ENCODE data around the gene PSMB5. TPM values are rescaled to one million over a fixed set of nuclear protein-coding genes. Genes with fewer than 3 reads are reported as not detected.

PSMB5 gene
- total and polyA plus RNA-seq, 2 of the 13 experiments (the other 11 are each of a cell fraction or from before 2014, with no cell fraction given) = 705 to 871 TPM

DNA sequence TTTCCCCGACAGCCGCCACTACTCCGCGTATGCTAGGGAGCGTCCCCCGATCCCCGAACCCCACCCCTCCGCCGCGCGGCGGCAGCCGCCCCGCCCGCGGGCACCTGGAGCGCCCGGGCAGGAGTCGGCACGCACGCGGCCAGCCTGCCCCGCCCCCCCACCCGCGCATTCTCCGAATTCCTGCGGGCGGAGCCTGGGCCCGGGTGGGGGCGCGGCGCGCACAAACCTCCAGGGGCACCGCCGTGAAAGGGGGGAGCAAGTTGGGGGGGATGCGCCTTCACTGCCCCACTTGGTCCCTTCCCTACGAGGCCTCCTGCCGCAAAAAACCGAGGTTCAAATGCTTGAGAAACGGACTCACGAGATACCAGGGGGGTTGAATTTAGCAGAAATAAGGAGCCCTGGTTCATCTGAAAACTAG is 54.0 kb downstream of the PSMB5 start (continued):
- TF ChIP-seq, protein P1, sequence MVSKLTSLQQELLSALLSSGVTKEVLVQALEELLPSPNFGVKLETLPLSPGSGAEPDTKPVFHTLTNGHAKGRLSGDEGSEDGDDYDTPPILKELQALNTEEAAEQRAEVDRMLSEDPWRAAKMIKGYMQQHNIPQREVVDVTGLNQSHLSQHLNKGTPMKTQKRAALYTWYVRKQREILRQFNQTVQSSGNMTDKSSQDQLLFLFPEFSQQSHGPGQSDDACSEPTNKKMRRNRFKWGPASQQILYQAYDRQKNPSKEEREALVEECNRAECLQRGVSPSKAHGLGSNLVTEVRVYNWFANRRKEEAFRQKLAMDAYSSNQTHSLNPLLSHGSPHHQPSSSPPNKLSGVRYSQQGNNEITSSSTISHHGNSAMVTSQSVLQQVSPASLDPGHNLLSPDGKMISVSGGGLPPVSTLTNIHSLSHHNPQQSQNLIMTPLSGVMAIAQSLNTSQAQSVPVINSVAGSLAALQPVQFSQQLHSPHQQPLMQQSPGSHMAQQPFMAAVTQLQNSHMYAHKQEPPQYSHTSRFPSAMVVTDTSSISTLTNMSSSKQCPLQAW (CRISPR knock-in tag; IDR thresholded peaks at IDR 0.05) = no peak
- TF ChIP-seq ZNF235 (CRISPR knock-in tag; IDR thresholded peaks at IDR 0.05; ENCODE audit: borderline replicate concordance) = no peak
- TF ChIP-seq, protein P2, sequence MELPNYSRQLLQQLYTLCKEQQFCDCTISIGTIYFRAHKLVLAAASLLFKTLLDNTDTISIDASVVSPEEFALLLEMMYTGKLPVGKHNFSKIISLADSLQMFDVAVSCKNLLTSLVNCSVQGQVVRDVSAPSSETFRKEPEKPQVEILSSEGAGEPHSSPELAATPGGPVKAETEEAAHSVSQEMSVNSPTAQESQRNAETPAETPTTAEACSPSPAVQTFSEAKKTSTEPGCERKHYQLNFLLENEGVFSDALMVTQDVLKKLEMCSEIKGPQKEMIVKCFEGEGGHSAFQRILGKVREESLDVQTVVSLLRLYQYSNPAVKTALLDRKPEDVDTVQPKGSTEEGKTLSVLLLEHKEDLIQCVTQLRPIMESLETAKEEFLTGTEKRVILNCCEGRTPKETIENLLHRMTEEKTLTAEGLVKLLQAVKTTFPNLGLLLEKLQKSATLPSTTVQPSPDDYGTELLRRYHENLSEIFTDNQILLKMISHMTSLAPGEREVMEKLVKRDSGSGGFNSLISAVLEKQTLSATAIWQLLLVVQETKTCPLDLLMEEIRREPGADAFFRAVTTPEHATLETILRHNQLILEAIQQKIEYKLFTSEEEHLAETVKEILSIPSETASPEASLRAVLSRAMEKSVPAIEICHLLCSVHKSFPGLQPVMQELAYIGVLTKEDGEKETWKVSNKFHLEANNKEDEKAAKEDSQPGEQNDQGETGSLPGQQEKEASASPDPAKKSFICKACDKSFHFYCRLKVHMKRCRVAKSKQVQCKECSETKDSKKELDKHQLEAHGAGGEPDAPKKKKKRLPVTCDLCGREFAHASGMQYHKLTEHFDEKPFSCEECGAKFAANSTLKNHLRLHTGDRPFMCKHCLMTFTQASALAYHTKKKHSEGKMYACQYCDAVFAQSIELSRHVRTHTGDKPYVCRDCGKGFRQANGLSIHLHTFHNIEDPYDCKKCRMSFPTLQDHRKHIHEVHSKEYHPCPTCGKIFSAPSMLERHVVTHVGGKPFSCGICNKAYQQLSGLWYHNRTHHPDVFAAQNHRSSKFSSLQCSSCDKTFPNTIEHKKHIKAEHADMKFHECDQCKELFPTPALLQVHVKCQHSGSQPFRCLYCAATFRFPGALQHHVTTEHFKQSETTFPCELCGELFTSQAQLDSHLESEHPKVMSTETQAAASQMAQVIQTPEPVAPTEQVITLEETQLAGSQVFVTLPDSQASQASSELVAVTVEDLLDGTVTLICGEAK (IDR thresholded peaks at IDR 0.05) = no peak
- TF ChIP-seq, protein P2 (CRISPR knock-in tag; IDR thresholded peaks at IDR 0.05) = no peak
- TF ChIP-seq ZSCAN9 (CRISPR knock-in tag; IDR thresholded peaks at IDR 0.05; ENCODE audit: borderline replicate concordance) = peak; percentile 11; the same call in 1 of the 2 replicates
- TF ChIP-seq, protein P3, sequence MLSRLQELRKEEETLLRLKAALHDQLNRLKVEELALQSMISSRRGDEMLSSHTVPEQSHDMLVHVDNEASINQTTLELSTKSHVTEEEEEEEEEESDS (CRISPR knock-in tag; IDR thresholded peaks at IDR 0.05; ENCODE audit: borderline replicate concordance) = no peak
- no peak for TF ChIP-seq REL (CRISPR knock-in tag; conservative IDR thresholded peaks at IDR 0.05)
- TF ChIP-seq MXD4 (CRISPR knock-in tag; IDR thresholded peaks at IDR 0.05) = peak; percentile 39
- no peak for TF ChIP-seq ZNF841 (CRISPR knock-in tag; IDR thresholded peaks at IDR 0.05; ENCODE audit: borderline replicate concordance)
- TF ChIP-seq ZNF343 (CRISPR knock-in tag; IDR thresholded peaks at IDR 0.05) = no peak
- TF ChIP-seq, protein P4, sequence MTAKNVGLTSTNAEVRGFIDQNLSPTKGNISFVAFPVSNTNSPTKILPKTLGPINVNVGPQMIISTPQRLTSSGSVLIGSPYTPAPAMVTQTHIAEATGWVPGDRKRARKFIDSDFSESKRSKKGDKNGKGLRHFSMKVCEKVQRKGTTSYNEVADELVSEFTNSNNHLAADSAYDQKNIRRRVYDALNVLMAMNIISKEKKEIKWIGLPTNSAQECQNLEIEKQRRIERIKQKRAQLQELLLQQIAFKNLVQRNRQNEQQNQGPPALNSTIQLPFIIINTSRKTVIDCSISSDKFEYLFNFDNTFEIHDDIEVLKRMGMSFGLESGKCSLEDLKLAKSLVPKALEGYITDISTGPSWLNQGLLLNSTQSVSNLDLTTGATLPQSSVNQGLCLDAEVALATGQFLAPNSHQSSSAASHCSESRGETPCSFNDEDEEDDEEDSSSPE (CRISPR knock-in tag; IDR thresholded peaks at IDR 0.05) = no peak
- no peak for TF ChIP-seq ZNF713 (CRISPR knock-in tag; IDR thresholded peaks at IDR 0.05)
- TF ChIP-seq, protein P5, sequence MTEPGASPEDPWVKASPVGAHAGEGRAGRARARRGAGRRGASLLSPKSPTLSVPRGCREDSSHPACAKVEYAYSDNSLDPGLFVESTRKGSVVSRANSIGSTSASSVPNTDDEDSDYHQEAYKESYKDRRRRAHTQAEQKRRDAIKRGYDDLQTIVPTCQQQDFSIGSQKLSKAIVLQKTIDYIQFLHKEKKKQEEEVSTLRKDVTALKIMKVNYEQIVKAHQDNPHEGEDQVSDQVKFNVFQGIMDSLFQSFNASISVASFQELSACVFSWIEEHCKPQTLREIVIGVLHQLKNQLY (CRISPR knock-in tag; IDR thresholded peaks at IDR 0.05) = peak; percentile 50
- TF ChIP-seq ZNF703 (CRISPR knock-in tag; IDR thresholded peaks at IDR 0.05; ENCODE audit: borderline replicate concordance) = no peak
- TF ChIP-seq, protein P6, sequence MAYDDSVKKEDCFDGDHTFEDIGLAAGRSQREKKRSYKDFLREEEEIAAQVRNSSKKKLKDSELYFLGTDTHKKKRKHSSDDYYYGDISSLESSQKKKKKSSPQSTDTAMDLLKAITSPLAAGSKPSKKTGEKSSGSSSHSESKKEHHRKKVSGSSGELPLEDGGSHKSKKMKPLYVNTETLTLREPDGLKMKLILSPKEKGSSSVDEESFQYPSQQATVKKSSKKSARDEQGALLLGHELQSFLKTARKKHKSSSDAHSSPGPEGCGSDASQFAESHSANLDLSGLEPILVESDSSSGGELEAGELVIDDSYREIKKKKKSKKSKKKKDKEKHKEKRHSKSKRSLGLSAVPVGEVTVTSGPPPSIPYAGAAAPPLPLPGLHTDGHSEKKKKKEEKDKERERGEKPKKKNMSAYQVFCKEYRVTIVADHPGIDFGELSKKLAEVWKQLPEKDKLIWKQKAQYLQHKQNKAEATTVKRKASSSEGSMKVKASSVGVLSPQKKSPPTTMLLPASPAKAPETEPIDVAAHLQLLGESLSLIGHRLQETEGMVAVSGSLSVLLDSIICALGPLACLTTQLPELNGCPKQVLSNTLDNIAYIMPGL (CRISPR knock-in tag; IDR thresholded peaks at IDR 0.05; ENCODE audit: borderline replicate concordance in 1 of 2, low read depth in 1 of 2) = peak in 1 of 2 experiments; percentile 41; a peak in 2 of 4 replicates
- no peak for TF ChIP-seq ZNF3 (CRISPR knock-in tag; IDR thresholded peaks at IDR 0.05)
